ENCODE measurements around the gene GPN2. TPM values are rescaled to one million over a fixed set of nuclear protein-coding genes. Genes with fewer than 3 reads are reported as not detected.
A peak's percentile ranks its signal among the peaks of the same experiment; 100 is the strongest.

GPN2 gene
- total RNA-seq, 1 experiment from 2014 or later, result 32.0 TPM

DNA sequence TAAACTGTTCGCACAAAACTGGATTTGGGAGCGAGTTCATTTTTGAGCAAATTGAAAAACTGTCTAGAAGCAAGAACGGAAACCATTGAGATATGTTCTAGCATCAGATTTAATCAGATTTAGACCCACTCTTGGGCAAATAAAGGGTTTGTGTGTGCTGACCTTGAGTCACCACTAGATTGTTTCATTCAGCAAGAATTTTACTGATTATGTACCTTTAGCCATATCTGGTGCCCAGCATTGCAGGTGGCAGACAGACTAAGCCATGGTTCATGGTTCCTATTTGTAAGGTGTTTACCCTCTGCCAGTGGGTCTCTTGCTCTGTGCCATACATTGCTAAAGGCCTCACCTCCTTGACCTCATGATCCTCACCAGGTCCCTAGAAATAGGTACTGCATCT is 32.8 kb upstream of the GPN2 start:
- ChIA-PET POLR2A (no interaction called here), CTCF (no interaction called here)
- Mint-ChIP-seq H3K4me3 (ENCODE audit: unreplicated experiment) (peak overlapping the region; percentile 97), H3K27me3 (ENCODE audit: insufficient read depth, unreplicated experiment) (no peaks in the 10 kb centered on the region), H3K36me3 (ENCODE audit: insufficient read depth, unreplicated experiment) (peaks cover 46% of the 10 kb centered on the region), H3K4me1 (ENCODE audit: low read depth, unreplicated experiment) (peaks cover 7% of the 10 kb centered on the region), H3K27ac (ENCODE audit: unreplicated experiment) (peak overlapping the region; percentile 82), H3K9me3 (ENCODE audit: unreplicated experiment) (no peaks in the 10 kb centered on the region)
- no peak for DNase-seq
- peaks cover 2% of the 10 kb centered on the region; the same call in 1 of the 2 replicates for H3K36me3 ChIP-seq (ENCODE audit: control insufficient read depth, insufficient read depth, low read length)
- peaks cover 12% of the 10 kb centered on the region for H3K4me1 ChIP-seq
- TF ChIP-seq, protein P1, sequence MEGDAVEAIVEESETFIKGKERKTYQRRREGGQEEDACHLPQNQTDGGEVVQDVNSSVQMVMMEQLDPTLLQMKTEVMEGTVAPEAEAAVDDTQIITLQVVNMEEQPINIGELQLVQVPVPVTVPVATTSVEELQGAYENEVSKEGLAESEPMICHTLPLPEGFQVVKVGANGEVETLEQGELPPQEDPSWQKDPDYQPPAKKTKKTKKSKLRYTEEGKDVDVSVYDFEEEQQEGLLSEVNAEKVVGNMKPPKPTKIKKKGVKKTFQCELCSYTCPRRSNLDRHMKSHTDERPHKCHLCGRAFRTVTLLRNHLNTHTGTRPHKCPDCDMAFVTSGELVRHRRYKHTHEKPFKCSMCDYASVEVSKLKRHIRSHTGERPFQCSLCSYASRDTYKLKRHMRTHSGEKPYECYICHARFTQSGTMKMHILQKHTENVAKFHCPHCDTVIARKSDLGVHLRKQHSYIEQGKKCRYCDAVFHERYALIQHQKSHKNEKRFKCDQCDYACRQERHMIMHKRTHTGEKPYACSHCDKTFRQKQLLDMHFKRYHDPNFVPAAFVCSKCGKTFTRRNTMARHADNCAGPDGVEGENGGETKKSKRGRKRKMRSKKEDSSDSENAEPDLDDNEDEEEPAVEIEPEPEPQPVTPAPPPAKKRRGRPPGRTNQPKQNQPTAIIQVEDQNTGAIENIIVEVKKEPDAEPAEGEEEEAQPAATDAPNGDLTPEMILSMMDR (IDR thresholded peaks at IDR 0.05; ENCODE audit: insufficient read depth in 1 of 2, low read depth in 1 of 2, low read length in 1 of 2, severe bottlenecking in 1 of 2, unreplicated experiment in 1 of 2), result no peak
- no peaks in the 10 kb centered on the region for H3K9me3 ChIP-seq
- no peaks in the 10 kb centered on the region for H3K27me3 ChIP-seq (replicated peaks; ENCODE audit: control insufficient read depth, insufficient read depth, low read length)
- peak overlapping the region; percentile 83; the same call in 1 of the 2 replicates for H3K4me3 ChIP-seq (ENCODE audit: low read depth, low read length)
- intact Hi-C loops (cut with micrococcal nuclease; ENCODE audit: unreplicated experiment), result no loop called here
- BruUV-seq (replicated peaks), result no TSS peak

DNA sequence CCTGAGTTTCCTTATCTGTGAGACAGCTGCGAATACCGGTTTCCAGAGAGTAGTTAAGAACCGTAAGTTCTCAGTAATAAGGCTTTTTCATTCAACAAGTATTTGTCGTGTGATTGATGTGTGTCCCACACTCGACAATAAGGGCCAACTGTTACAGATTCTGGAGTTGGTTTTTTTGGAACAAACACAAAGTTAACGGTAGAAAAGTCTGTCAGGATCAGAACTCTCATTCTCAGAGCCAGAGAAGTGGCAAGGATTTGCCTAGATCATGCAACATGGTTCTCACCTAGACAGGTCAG is 32.3 kb upstream of the GPN2 start:
- Mint-ChIP-seq H3K4me1 (ENCODE audit: low read depth, unreplicated experiment) (peaks cover 7% of the 10 kb centered on the region), H3K27ac (ENCODE audit: unreplicated experiment) (peak overlapping the region; percentile 82), H3K9me3 (ENCODE audit: unreplicated experiment) (no peaks in the 10 kb centered on the region), H3K4me3 (ENCODE audit: unreplicated experiment) (peak overlapping the region; percentile 97), H3K36me3 (ENCODE audit: insufficient read depth, unreplicated experiment) (peaks cover 43% of the 10 kb centered on the region), H3K27me3 (ENCODE audit: insufficient read depth, unreplicated experiment) (no peaks in the 10 kb centered on the region)
- intact Hi-C loops (cut with micrococcal nuclease; ENCODE audit: unreplicated experiment), result no loop called here
- TF ChIP-seq, protein P1 (IDR thresholded peaks at IDR 0.05; ENCODE audit: insufficient read depth in 1 of 2, low read depth in 1 of 2, low read length in 1 of 2, severe bottlenecking in 1 of 2, unreplicated experiment in 1 of 2), result no peak
- Histone ChIP-seq H3K27me3 (replicated peaks; ENCODE audit: control insufficient read depth, insufficient read depth, low read length) (no peaks in the 10 kb centered on the region), H3K4me1 (peaks cover 12% of the 10 kb centered on the region), H3K4me3 (ENCODE audit: low read depth, low read length) (peak overlapping the region; percentile 83), H3K36me3 (ENCODE audit: control insufficient read depth, insufficient read depth, low read length) (peaks cover 2% of the 10 kb centered on the region; the same call in 1 of the 2 replicates), H3K9me3 (no peaks in the 10 kb centered on the region)
- no peak for DNase-seq
- TSS peak; percentile 61 for BruUV-seq (replicated peaks)
- CTCF ChIA-PET, result no interaction called here
- POLR2A ChIA-PET, result no interaction called here

DNA sequence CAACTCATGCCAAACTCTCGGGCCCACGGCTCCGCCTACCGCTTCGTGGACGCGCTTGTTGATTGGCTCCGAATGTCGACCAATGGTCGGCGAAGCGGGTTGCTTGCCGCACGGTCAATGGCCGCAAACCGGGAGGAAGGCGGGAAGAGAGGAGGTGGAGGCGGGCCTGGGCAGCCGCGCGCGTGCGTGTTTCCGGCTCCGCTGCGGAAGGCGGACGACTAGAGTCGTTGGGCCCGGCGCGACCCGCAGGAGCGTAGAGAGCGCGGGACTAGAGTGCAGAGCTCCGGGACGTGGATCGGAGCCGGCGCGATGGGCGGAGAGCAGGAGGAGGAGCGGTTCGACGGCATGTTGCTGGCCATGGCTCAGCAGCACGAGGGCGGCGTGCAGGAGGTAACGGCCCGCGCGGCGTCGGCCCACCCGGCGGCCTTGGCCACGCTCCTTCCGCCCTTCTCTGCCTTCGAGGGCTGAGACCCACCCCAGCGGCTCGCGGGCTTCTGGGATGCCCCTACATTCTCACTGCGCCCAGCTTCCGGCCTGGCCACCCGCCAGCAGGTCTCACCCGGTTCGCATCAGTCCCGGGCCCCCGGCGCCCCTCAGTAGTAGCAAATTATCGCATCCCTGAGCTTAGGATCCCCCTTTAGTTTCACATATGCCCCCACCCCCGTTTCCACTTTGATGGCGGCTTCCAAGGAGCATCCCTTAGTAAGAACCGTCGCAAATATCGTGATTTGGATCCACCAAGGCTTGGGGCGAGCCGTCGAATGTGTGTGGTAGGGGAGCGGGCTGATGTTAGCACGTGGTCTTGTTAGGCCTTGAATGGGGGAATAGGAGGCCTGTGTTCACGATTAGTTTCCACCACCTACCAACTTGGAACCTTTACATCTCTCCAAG is 31.7 kb upstream of the GPN2 start, which contains the start of gene NUDC:
TSS of gene NUDC (plus strand) at position 204 of the 891 bp plus-strand sequence. CDS start at position 310, 106 bp downstream.
- Histone ChIP-seq H3K4me3 (ENCODE audit: low read depth, low read length) (peak within 1 kb of the TSS; percentile 83), H3K4me1 (peaks cover 12% of the 10 kb centered on the region), H3K9me3 (no peaks in the 10 kb centered on the region), H3K36me3 (ENCODE audit: control insufficient read depth, insufficient read depth, low read length) (peaks cover 2% of the 10 kb centered on the region; the same call in 1 of the 2 replicates), H3K27me3 (replicated peaks; ENCODE audit: control insufficient read depth, insufficient read depth, low read length) (no peaks in the 10 kb centered on the region)
- no TSS peak for BruUV-seq (replicated peaks)
- H3K9me3 Mint-ChIP-seq (ENCODE audit: unreplicated experiment), result no peaks in the 10 kb centered on the region
- CTCF ChIA-PET, result interaction anchor here (1.2 kb wide), 1 partner anchor 31 kb away, joined by 3 read pairs; the partner anchor contains the start of gene GPN2
- intact Hi-C loops (cut with micrococcal nuclease; ENCODE audit: unreplicated experiment), result no loop called here
- H3K27me3 Mint-ChIP-seq (ENCODE audit: insufficient read depth, unreplicated experiment), result no peaks in the 10 kb centered on the region
- peaks cover 7% of the 10 kb centered on the region for H3K4me1 Mint-ChIP-seq (ENCODE audit: low read depth, unreplicated experiment)
- DNase-seq, result peak; percentile 94 to 95
- POLR2A ChIA-PET, result interaction anchor here (0.6 to 1.8 kb wide), 2 partner anchors 22 to 682 kb away, joined by 5 to 7 read pairs; partner anchors contain the start of genes AHDC1 and GPATCH3
- TF ChIP-seq, protein P1 (IDR thresholded peaks at IDR 0.05; ENCODE audit: insufficient read depth in 1 of 2, low read depth in 1 of 2, low read length in 1 of 2, severe bottlenecking in 1 of 2, unreplicated experiment in 1 of 2), result no peak
- peaks cover 37% of the 10 kb centered on the region for H3K36me3 Mint-ChIP-seq (ENCODE audit: insufficient read depth, unreplicated experiment)
- peak within 1 kb of the TSS; percentile 97 for H3K4me3 Mint-ChIP-seq (ENCODE audit: unreplicated experiment)
- H3K27ac Mint-ChIP-seq (ENCODE audit: unreplicated experiment), result peak within 1 kb of the TSS; percentile 82
